ENCODE measurements around the gene TDRD9.

DNA sequence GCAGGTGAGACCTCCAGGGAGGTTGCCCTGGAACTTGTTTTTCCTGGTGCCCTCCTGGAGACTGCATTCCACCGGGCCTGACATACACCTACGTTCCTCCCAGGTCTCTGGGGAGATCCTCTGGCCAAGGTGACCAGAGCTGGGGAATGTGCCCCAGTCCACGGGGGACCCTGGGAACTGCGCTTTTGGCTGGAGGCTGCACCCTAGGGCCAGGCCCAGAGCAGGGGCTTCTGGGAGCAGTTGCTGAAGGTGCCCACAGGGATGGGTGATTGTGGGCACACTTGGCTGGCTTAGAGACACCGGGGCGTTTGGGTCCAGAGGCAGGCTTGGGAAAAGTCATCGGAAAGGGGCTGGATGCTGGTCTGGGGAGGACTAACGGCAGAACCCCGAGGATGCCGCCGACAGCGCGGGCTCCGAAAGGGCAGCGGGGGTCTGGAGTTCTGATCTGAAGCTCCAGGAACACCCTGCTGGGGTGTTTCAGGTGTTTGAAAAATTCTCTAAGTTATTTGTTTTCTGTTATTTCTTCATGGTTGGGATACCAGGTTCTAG is 36.5 kb upstream of the TDRD9 start:
- TF ChIP-seq, protein P1, sequence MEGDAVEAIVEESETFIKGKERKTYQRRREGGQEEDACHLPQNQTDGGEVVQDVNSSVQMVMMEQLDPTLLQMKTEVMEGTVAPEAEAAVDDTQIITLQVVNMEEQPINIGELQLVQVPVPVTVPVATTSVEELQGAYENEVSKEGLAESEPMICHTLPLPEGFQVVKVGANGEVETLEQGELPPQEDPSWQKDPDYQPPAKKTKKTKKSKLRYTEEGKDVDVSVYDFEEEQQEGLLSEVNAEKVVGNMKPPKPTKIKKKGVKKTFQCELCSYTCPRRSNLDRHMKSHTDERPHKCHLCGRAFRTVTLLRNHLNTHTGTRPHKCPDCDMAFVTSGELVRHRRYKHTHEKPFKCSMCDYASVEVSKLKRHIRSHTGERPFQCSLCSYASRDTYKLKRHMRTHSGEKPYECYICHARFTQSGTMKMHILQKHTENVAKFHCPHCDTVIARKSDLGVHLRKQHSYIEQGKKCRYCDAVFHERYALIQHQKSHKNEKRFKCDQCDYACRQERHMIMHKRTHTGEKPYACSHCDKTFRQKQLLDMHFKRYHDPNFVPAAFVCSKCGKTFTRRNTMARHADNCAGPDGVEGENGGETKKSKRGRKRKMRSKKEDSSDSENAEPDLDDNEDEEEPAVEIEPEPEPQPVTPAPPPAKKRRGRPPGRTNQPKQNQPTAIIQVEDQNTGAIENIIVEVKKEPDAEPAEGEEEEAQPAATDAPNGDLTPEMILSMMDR (conservative IDR thresholded peaks at IDR 0.05; ENCODE audit: low read depth, low read length): no peak
- TF ChIP-seq EZH2 (IDR thresholded peaks at IDR 0.05; ENCODE audit: borderline replicate concordance, low read depth, low read length, poor library complexity, severe bottlenecking): no peak
